CD4-positive, alpha-beta T cell treated with Interleukin-21 for 1 hour (primary cell): ENCODE data around the gene FAAH2.
A peak's percentile ranks its signal among the peaks of the same experiment; 100 is the strongest.
"Not testable (repeated sequence)": the region's sequence is repeated elsewhere in the genome, so short reads cannot be mapped to it uniquely, and the experiment has no call there.

Experiments used
- DNase-seq: peaks from one replicate; pipeline ENCODE4 v3.0.0-alpha.2; 2020

FAAH2 gene

DNA sequence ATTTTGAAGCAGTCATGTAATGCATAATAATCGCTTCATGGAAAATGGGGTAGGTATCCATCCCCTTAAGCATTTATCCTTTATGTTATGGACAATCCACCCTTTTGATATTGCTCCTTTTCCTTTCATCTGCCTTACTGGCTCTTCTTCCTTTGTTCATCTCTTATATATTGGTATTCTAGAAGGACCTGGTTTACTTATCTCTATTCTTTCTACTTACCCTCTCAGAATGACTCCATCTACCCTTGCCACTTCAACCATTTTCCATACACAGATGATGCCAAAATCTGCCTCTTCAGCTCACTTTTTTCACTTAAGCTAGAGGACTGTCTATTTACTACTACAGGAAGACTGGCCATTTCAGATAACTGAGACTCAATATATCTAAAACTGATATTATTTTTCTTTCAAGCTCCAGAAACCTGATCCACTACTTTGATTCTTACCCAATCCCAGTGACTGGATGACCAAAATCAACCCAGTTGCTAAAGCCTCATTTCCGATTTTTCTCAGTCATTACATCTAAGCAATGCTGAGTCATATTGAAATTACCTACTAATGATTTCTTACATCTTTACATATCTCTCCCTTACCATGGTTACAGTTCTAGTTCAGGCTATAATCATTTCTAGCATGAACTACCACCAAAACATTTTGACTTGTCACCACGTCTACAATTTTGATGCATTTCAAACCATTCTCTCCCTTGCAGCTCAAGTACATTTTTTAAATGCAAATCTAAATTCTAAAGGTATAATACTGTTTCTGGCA is 93.7 kb downstream of the FAAH2 start:
- DNase-seq = no peak

GRCh38 chrX:57394162-57394561 is 107.7 kb downstream of the FAAH2 start:
- DNase-seq = not testable (repeated sequence)

DNA sequence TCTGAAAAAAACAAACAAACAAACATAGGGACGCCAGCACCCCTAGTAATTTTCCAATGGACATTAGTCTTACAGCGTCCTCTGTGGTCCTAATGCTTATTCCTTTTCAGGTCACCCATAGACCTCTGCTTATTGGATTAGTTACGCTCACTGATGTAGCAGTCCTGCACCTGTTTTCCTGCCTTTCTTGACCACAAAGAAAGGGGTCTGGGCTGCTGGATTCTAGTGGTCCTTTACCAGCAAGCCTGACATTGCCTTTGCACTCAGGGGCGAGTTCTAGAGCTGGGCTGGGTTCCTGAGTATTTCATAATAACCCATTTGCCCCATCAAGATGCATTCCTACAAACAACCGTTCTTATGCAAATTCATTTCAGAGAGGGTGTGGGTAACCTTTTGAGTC is 116.7 kb downstream of the FAAH2 start:
- not testable (repeated sequence) for DNase-seq

- DNase-seq = no peak
Observed at GRCh38 chrX:57406149-57406548, 119.6 kb downstream of the FAAH2 start.

DNA sequence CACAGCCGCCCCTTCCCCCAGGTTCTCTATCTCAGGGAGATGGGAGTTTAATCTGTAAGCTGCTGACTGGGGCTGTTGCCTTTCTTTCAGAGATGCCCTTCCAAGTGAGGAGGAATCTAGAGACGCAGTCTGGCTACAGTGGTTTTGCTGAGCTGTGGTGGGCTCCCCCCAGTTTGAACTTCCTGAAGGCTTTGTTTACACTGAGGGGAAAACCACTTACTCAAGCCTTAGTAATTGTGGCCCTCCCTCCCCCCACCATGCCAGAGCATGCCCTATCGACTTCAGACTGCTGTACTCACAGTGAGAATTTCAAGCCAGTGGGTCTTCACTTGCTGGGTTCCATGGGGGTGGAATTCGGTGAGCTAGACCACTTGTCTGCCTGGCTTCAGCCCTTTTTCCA is 131.3 kb downstream of the FAAH2 start:
- DNase-seq = no peak

GRCh38 chrX:57422289-57422688 is 135.8 kb downstream of the FAAH2 start:
- DNase-seq = no peak

- no peak for DNase-seq
Observed at GRCh38 chrX:57422790-57423189, 136.3 kb downstream of the FAAH2 start.

- DNase-seq = no peak
Observed at GRCh38 chrX:57445076-57445475, 158.6 kb downstream of the FAAH2 start.

DNA sequence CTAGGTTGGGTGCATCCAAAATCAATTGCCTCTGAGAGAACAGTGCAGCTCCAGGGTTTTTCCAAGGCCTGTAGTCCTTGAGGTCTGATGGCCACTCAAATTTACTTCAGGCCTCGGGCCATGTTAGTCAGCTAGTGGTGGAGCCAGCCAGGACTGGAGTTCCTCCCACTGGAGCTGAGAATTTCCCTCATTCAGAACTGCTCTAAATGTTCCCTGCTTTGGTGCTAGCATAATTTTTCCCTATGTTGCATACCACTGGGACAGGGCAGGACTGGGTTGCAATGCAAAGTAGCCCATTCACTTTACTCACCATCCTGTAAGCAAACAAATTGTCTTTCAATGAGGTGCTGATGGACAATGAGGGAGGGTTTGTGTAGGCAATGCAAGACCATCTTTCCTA is 159.3 kb downstream of the FAAH2 start:
- no peak for DNase-seq

DNA sequence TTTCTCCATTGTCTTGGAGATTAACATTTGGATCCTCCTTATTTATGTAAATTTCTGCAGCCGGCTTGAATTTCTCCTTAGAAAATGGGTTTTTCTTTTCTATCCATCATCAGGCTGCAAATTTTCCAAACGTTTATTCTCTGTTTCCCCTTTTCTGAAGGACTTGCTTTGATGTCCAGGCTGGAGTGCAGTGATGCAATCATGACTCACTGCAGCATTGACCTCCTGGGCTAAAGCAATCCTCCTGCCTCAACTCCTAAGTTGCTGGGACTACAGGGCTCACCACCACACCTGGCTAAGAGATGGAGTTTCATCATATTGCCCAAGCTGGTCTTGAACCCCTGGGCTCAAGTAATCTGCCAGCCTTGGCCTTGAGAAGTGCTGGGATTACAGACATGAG is 161.3 kb downstream of the FAAH2 start:
- no peak for DNase-seq

GRCh38 chrX:57451426-57452020 is 165.0 kb downstream of the FAAH2 start:
- no peak for DNase-seq

DNA sequence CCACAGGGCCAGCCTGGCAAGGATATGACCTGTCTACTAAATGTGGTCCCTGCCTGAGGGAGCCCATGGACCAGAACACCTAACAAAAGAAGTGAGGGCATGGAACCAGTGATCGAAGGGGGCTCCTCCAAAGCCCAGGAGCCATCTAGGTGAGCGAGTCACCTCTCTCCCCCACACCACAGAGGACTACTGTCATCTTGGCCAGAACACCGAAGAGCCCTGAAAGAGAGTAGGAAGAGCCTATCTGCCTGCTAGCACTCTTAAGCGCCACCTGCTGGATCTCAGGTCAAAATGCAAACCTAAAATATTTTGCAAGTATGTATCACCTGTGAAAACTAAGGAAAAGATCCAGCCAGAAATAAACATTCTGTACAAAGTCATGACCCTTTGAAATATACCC is 167.4 kb downstream of the FAAH2 start:
- peak; percentile 24 for DNase-seq

- no peak for DNase-seq
Observed at GRCh38 chrX:57481514-57481913, 195.0 kb downstream of the FAAH2 start.

DNA sequence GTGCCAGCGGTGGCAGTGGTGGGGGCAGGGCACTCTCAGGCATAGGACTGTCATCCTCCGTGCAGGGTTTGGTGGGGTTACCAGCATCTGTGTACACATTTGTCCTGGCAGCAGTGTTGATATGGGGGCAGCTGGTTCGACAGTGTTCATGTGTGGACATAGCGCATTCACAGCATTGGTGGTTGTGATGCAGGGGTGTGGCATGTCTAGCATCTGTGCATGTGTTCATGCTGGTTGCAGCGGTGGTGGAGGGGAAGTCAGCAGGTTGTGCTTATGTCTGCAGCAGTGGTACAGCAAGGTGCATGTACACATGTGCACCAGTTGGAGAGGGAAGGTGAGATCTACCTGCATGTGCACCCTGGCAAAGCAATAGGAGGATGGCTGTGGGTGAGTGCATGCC is 230.0 kb downstream of the FAAH2 start:
- DNase-seq = no peak

DNA sequence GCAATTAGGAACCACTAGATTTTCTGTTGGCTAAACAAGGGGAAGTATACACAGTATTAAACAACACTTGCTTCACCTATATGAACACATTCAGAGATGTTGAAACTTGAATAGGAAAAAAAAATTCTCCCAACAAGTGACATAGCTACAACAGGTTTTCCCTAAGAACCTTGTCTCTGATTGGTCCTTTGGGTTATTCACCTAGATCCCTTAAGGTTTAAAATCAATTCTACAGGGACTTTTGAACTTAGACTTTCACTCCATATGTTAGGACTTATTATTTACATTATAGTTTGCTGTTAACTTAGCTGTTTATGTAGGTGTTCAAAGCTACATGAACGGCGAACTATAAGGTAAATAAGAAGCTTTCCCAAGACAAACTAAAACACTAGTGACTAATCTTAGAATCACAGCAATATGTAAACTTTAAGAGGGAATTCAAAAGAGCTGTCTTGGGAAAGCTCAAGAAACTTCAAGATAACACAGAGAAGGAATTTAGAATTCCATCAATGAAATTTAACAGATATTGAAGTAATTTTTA is 233.1 kb downstream of the FAAH2 start:
- no peak for DNase-seq

DNA sequence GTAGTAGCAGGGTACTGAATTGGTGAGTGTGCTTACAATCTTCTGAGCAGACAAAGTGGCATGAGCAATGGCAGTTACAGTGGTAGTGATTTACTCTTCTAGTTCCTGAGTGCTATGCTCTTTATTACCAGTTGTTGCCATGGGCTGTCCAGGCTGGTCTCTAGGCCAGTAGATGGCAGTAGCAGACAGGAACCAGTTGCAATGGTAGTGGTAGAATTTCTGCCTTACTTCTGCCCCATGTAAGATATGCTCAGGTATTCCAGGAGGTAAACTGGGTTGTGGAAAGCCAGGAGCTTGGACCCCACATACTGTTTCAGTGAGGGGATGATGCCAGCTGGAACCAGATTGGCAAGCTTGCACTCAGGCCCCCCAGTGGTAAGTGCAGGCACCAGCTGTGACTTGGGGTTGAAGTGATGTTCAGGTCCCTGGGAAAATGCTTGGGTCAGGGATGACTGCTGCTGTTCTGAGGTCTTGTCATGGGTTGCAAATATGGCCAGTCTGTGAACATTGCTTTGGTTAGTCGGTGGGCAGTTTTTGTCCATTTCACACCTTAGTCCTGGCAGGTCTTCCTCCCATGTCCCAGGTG is 242.3 kb downstream of the FAAH2 start:
- peak; percentile 10 for DNase-seq
